Panc1 (cell line): ENCODE data around the gene MSH3. TPM values are rescaled to one million over a fixed set of nuclear protein-coding genes. Genes with fewer than 3 reads are reported as not detected.

Experiments used
- ATAC-seq: fragments of 200-7000 bp; cut with Tn5 transposase; 2 replicates; pipeline ENCODE4 v1.9.1; 2020; ENCODE audit warnings: mild to moderate bottlenecking, moderate library complexity
- BruUV-seq: library from RNA; stranded (reverse); fragments of 400-500 nt; replicated peaks from 2 replicates; lab custom pipeline; 2021; lab: Mats Ljungman, UMichigan
- CTCF ChIA-PET: fragments of 300-600 bp; sonication (Branson Sonifier 250); formaldehyde crosslinking; loops from one replicate; lab custom pipeline; 2022; ENCODE audit warnings: antibody characterized with exemption; lab: Charles Lee
- POLR2A ChIA-PET: fragments of 300-600 bp; sonication (Branson Sonifier 250); formaldehyde crosslinking; loops from one replicate; lab custom pipeline; 2022; ENCODE audit warnings: antibody characterized with exemption; lab: Charles Lee
- DNase-seq: peaks from one replicate; pipeline ENCODE4 v3.0.0-alpha.2; 2010; ENCODE audit warnings: low read depth, low spot score
- H3K27ac ChIP-seq: 2 replicates; pipeline ENCODE4 v1.5.1; 2011; ENCODE audit warnings: mild to moderate bottlenecking, low read length, inconsistent platforms
- H3K27me3 ChIP-seq: fragments of 200-500 bp; sonication (Bioruptor generic); 2 replicates; pipeline ENCODE4 v1.6.0; 2014; ENCODE audit warnings: low read length, inconsistent platforms; ENCODE audit not compliant: control insufficient read depth, insufficient read depth
- H3K36me3 ChIP-seq: fragments of 200-500 bp; sonication (Bioruptor generic); 2 replicates; pipeline ENCODE4 v1.5.1; 2014; ENCODE audit warnings: inconsistent platforms, mild to moderate bottlenecking, low read length, moderate library complexity; ENCODE audit not compliant: control insufficient read depth, insufficient read depth
- H3K4me1 ChIP-seq: 2 replicates; pipeline ENCODE4 v1.5.1; 2011; ENCODE audit warnings: inconsistent platforms, mild to moderate bottlenecking, low read length, moderate library complexity; ENCODE audit not compliant: control insufficient read depth, insufficient read depth
- H3K4me3 ChIP-seq, 2 experiments: 2 replicates each; pipeline ENCODE4 v1.5.1; 2011 to 2012; ENCODE audit warnings: low read depth in 2 of 2, low read length in 2 of 2, mild to moderate bottlenecking in 2 of 2, inconsistent platforms in 1 of 2, moderate library complexity in 1 of 2
- H3K9me3 ChIP-seq: fragments of 200-500 bp; sonication (Bioruptor generic); 2 replicates; pipeline ENCODE4 v1.5.1; 2014; ENCODE audit warnings: low read depth, mild to moderate bottlenecking, inconsistent platforms, low read length, moderate library complexity; ENCODE audit not compliant: control insufficient read depth, insufficient read depth
- CTCF ChIP-seq: fragments of 450-650 bp; IDR thresholded peaks from 2 replicates; pipeline ENCODE4 v1.5.1; 2017; ENCODE audit warnings: mild to moderate bottlenecking
- POLR2AphosphoS5 ChIP-seq: IDR thresholded peaks from 2 replicates; pipeline ENCODE4 v1.6.1; 2012; ENCODE audit warnings: mild to moderate bottlenecking, low read depth, low read length, moderate library complexity
- REST ChIP-seq, 2 experiments: IDR thresholded peaks; 2 replicates each; pipeline ENCODE4 v1.6.1; 2011 to 2012; ENCODE audit warnings: low read depth in 2 of 2, control low read depth in 1 of 2, low read length in 1 of 2, mild to moderate bottlenecking in 1 of 2, moderate library complexity in 1 of 2; ENCODE audit not compliant: insufficient read depth in 1 of 2
- SIN3A ChIP-seq: IDR thresholded peaks from 2 replicates; pipeline ENCODE4 v1.6.1; 2012; ENCODE audit warnings: low read depth, mild to moderate bottlenecking, low read length, moderate library complexity, borderline replicate concordance; ENCODE audit not compliant: insufficient read depth
- TCF7L2 ChIP-seq: IDR thresholded peaks from 2 replicates; pipeline ENCODE4 v1.6.1; 2011; ENCODE audit warnings: mild to moderate bottlenecking, low read depth, low read length, inconsistent platforms
- in situ Hi-C: cut with HindIII; loops from 2 replicates; pipeline ENCODE4 v1.10.0; 2016; ENCODE audit warnings: low sequenced_read_pairs, low pct_unique_long_range_greater_than_20kb
- intact Hi-C: fragments of 100-400 bp; cut with micrococcal nuclease; formaldehyde crosslinking; loops from one replicate; pipeline ENCODE4 v1.10.0; 2022; ENCODE audit not compliant: unreplicated experiment
- total RNA-seq: library from RNA; stranded (reverse); gene quantifications from one replicate; pipeline ENCODE4 v1.2.1, GENCODE V29; 2021; ENCODE audit not compliant: unreplicated experiment

The MSH3 gene
- total RNA-seq, 1 experiment from 2014 or later, result 18.9 TPM

GRCh38 chr5:80625230-80625629, 29.2 kb upstream of the MSH3 start:
- H3K9me3 ChIP-seq, result no peaks in the 10 kb centered on the region
- CTCF ChIA-PET, result interaction anchor here (0.6 kb wide), 1 partner anchor 57 kb away, joined by 7 read pairs; no protein-coding TSS in a partner anchor
- in situ Hi-C loops (no loop called here), intact Hi-C loops (no loop called here)
- H3K4me3 ChIP-seq, result no peak overlapping the region
- no peak for DNase-seq
- no peaks in the 10 kb centered on the region for H3K27me3 ChIP-seq
- no peaks in the 10 kb centered on the region for H3K4me1 ChIP-seq
- no peak for ATAC-seq
- POLR2A ChIA-PET, result no interaction called here
- TF ChIP-seq TCF7L2 (no peak), SIN3A (no peak), REST (IDR thresholded peaks at IDR 0.05; ENCODE audit: insufficient read depth in 1 of 2, low read depth in 2 of 2, low read length in 1 of 2) (no peak), CTCF (no peak), POLR2AphosphoS5 (no peak)
- H3K36me3 ChIP-seq, result peaks cover 3% of the 10 kb centered on the region; the same call in 1 of the 2 replicates
- H3K27ac ChIP-seq, result no peak overlapping the region
- no TSS peak for BruUV-seq

GRCh38 chr5:80629281-80629680, 25.2 kb upstream of the MSH3 start:
- TF ChIP-seq POLR2AphosphoS5, result no peak
- TF ChIP-seq TCF7L2, result no peak
- no peak for TF ChIP-seq REST (IDR thresholded peaks at IDR 0.05; ENCODE audit: insufficient read depth in 1 of 2, low read depth in 2 of 2, low read length in 1 of 2)
- no peak for TF ChIP-seq CTCF
- TF ChIP-seq SIN3A, result no peak
- in situ Hi-C loops, result no loop called here
- Histone ChIP-seq H3K27me3 (no peaks in the 10 kb centered on the region), H3K4me1 (no peaks in the 10 kb centered on the region), H3K4me3 (no peak overlapping the region), H3K36me3 (peaks cover 5% of the 10 kb centered on the region; the same call in 1 of the 2 replicates), H3K27ac (no peak overlapping the region), H3K9me3 (no peaks in the 10 kb centered on the region)
- ChIA-PET CTCF (no interaction called here), POLR2A (no interaction called here)
- intact Hi-C loops, result no loop called here
- DNase-seq (no peak), ATAC-seq (no peak)
- no TSS peak for BruUV-seq
